MCF 10A (cell line): Measurements from ENCODE around the gene HSPH1. TPM values are rescaled to one million over a fixed set of nuclear protein-coding genes. Genes with fewer than 3 reads are reported as not detected.
A peak's percentile ranks its signal among the peaks of the same experiment; 100 is the strongest.

ENCODE experiments used
- BruUV-seq: library from RNA; stranded (reverse); fragments of 400-500 nt; replicated peaks from 2 replicates; lab custom pipeline; 2021; lab: Mats Ljungman, UMichigan
- CTCF ChIA-PET: fragments of 300-600 bp; sonication (Branson Sonifier 250); formaldehyde crosslinking; extraction: SDS; loops from one replicate; lab custom pipeline; 2021; ENCODE audit warnings: antibody characterized with exemption, inconsistent platforms; lab: Yijun Ruan, JAX
- POLR2A ChIA-PET: fragments of 300-600, 350-650 bp; sonication (Branson Sonifier 250); formaldehyde crosslinking; extraction: SDS; loops from one replicate; lab custom pipeline; 2020; ENCODE audit warnings: antibody characterized with exemption, inconsistent platforms; lab: Yijun Ruan, JAX
- DNase-seq: peaks from one replicate; pipeline ENCODE4 v3.0.0-alpha.2; 2018; ENCODE audit not compliant: unreplicated experiment
- H3K27ac Mint-ChIP-seq: one replicate; pipeline ENCODE4 v1.8.0; 2022; ENCODE audit warnings: mild to moderate bottlenecking, low read depth, mixed read lengths; ENCODE audit not compliant: unreplicated experiment
- H3K27me3 Mint-ChIP-seq: one replicate; pipeline ENCODE4 v1.8.0; 2022; ENCODE audit warnings: mixed read lengths; ENCODE audit not compliant: insufficient read depth, unreplicated experiment
- H3K36me3 Mint-ChIP-seq: one replicate; pipeline ENCODE4 v1.8.0; 2022; ENCODE audit warnings: mild to moderate bottlenecking, moderate library complexity, mixed read lengths; ENCODE audit not compliant: insufficient read depth, unreplicated experiment
- H3K4me1 Mint-ChIP-seq: one replicate; pipeline ENCODE4 v1.8.0; 2022; ENCODE audit warnings: mixed read lengths; ENCODE audit not compliant: insufficient read depth, unreplicated experiment
- H3K4me3 Mint-ChIP-seq: one replicate; pipeline ENCODE4 v1.8.0; 2022; ENCODE audit warnings: mild to moderate bottlenecking, moderate library complexity, mixed read lengths; ENCODE audit not compliant: unreplicated experiment
- H3K9me3 Mint-ChIP-seq: one replicate; pipeline ENCODE4 v1.8.0; 2022; ENCODE audit warnings: mixed read lengths; ENCODE audit not compliant: unreplicated experiment
- CTCF ChIP-seq: fragments of 200-600 bp; IDR thresholded peaks from one replicate; pipeline ENCODE4 v1.8.0; 2022; ENCODE audit warnings: antibody characterized with exemption, mild to moderate bottlenecking; ENCODE audit not compliant: unreplicated experiment
- intact Hi-C: fragments of 100-400 bp; cut with micrococcal nuclease; formaldehyde crosslinking; loops from 2 replicates; pipeline ENCODE4 v1.14.1; 2022
- total RNA-seq: library from RNA; stranded (reverse); gene quantifications from 2 replicates; pipeline ENCODE4 v1.2.3, GENCODE V29; 2022

The HSPH1 gene
- total RNA-seq, 1 experiment from 2014 or later = 67.8 TPM

GRCh38 chr13:31201341-31202031 is 39.8 kb upstream of the HSPH1 start:
- peak; percentile 81 for DNase-seq
- intact Hi-C loops = no loop called here
- Mint-ChIP-seq H3K27ac (peak overlapping the region; percentile 5), H3K27me3 (no peaks in the 10 kb centered on the region), H3K4me1 (peaks cover 31% of the 10 kb centered on the region), H3K9me3 (no peaks in the 10 kb centered on the region), H3K4me3 (peak overlapping the region; percentile 80), H3K36me3 (no peaks in the 10 kb centered on the region)
- POLR2A ChIA-PET = interaction anchor here (0.5 to 4.8 kb wide), 11 partner anchors 9 to 563 kb away, joined by 3 to 37 read pairs (median 4); partner anchors contain the start of gene HSPH1
- CTCF ChIA-PET = interaction anchor here (0.6 to 1.9 kb wide), 13 partner anchors 8 to 1036 kb away, joined by 3 to 10 read pairs (median 4); no protein-coding TSS in a partner anchor
- BruUV-seq = no TSS peak
- TF ChIP-seq CTCF = no peak

GRCh38 chr13:31200637-31200971 is 38.9 kb upstream of the HSPH1 start:
- intact Hi-C loops = loop anchor here (1.0 kb wide), 1 partner anchor 39 kb away; the partner anchor contains the start of gene HSPH1
- CTCF ChIA-PET = interaction anchor here (0.6 to 2.0 kb wide), 11 partner anchors 9 to 1400 kb away, joined by 3 to 10 read pairs (median 4); no protein-coding TSS in a partner anchor
- H3K4me1 Mint-ChIP-seq = peaks cover 31% of the 10 kb centered on the region
- no TSS peak for BruUV-seq
- POLR2A ChIA-PET = interaction anchor here (0.6 to 4.8 kb wide), 9 partner anchors 8 to 602 kb away, joined by 3 to 37 read pairs (median 3); partner anchors contain the start of gene HSPH1
- H3K9me3 Mint-ChIP-seq = no peaks in the 10 kb centered on the region
- DNase-seq = no peak
- no peak overlapping the region for H3K27ac Mint-ChIP-seq
- no peak for TF ChIP-seq CTCF
- H3K27me3 Mint-ChIP-seq = no peaks in the 10 kb centered on the region
- no peaks in the 10 kb centered on the region for H3K36me3 Mint-ChIP-seq
- H3K4me3 Mint-ChIP-seq = peak overlapping the region; percentile 80

- intact Hi-C loops = loop anchor here (1.0 kb wide), 1 partner anchor 39 kb away; the partner anchor contains the start of gene HSPH1
- DNase-seq = peak; percentile 77
- ChIA-PET CTCF (interaction anchor here (0.7 to 2.7 kb wide), 14 partner anchors 9 to 1401 kb away, joined by 3 to 15 read pairs (median 4); no protein-coding TSS in a partner anchor), POLR2A (interaction anchor here (0.6 to 4.8 kb wide), 8 partner anchors 7 to 603 kb away, joined by 3 to 37 read pairs (median 3); partner anchors contain the start of gene HSPH1)
- H3K36me3 Mint-ChIP-seq = no peaks in the 10 kb centered on the region
- BruUV-seq = no TSS peak
- H3K27ac Mint-ChIP-seq = peak within 1 kb of the TSS; percentile 66
- peak; percentile 89 for TF ChIP-seq CTCF
- H3K27me3 Mint-ChIP-seq = no peaks in the 10 kb centered on the region
- peaks cover 30% of the 10 kb centered on the region for H3K4me1 Mint-ChIP-seq
- H3K9me3 Mint-ChIP-seq = no peaks in the 10 kb centered on the region
- peak within 1 kb of the TSS; percentile 80 for H3K4me3 Mint-ChIP-seq
These were observed 38.3 kb upstream of the HSPH1 start, which contains the start of gene B3GLCT for GRCh38 chr13:31199849-31200636. B3GLCT (plus strand) TSS chr13:31199975; CDS start chr13:31200085, 110 bp downstream.
